ENCODE measurements around the gene MAP2. TPM values are rescaled to one million over a fixed set of nuclear protein-coding genes. Genes with fewer than 3 reads are reported as not detected.

The MAP2 gene
- total RNA-seq, 1 experiment from 2014 or later, result 7.4 TPM

DNA sequence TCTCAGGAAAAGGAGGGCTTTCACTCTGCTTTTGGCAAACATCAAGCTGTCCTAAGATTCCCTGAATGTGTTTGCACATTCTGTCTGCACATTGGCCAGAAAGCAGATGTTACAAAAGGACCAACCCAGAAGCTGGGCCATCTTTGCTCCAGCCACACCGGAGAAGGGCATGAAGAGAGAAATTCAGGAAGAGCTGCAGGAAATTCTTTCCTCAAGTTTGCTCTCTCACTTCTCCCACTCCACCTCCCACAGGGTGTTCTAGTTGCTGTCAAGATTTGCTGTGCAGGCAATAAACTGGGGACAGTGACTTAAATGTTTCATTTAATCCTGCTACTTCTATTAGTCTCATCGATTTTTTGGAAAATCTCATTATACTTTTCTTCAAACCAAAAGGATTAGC, 210.1 kb downstream of the MAP2 start:
- no peak overlapping the region for H3K27ac ChIP-seq (ENCODE audit: low read depth, low read length)
- no peak for TF ChIP-seq MAX (IDR thresholded peaks at IDR 0.05)
- no peak for TF ChIP-seq ZFX (IDR thresholded peaks at IDR 0.05)
- TF ChIP-seq POLR2A (IDR thresholded peaks at IDR 0.05; ENCODE audit: borderline replicate concordance, extremely low read depth, insufficient read depth, insufficient read length), result no peak
- TF ChIP-seq, protein P1, sequence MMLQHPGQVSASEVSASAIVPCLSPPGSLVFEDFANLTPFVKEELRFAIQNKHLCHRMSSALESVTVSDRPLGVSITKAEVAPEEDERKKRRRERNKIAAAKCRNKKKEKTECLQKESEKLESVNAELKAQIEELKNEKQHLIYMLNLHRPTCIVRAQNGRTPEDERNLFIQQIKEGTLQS (IDR thresholded peaks at IDR 0.05), result no peak
- no peak for TF ChIP-seq CEBPB (IDR thresholded peaks at IDR 0.05; ENCODE audit: low read depth)
- TF ChIP-seq TCF7L2 (IDR thresholded peaks at IDR 0.05; ENCODE audit: borderline replicate concordance, extremely low read depth, insufficient read depth, insufficient read length), result no peak
- TF ChIP-seq, protein P2, sequence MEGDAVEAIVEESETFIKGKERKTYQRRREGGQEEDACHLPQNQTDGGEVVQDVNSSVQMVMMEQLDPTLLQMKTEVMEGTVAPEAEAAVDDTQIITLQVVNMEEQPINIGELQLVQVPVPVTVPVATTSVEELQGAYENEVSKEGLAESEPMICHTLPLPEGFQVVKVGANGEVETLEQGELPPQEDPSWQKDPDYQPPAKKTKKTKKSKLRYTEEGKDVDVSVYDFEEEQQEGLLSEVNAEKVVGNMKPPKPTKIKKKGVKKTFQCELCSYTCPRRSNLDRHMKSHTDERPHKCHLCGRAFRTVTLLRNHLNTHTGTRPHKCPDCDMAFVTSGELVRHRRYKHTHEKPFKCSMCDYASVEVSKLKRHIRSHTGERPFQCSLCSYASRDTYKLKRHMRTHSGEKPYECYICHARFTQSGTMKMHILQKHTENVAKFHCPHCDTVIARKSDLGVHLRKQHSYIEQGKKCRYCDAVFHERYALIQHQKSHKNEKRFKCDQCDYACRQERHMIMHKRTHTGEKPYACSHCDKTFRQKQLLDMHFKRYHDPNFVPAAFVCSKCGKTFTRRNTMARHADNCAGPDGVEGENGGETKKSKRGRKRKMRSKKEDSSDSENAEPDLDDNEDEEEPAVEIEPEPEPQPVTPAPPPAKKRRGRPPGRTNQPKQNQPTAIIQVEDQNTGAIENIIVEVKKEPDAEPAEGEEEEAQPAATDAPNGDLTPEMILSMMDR (IDR thresholded peaks at IDR 0.05 in 2 of 3, conservative IDR thresholded peaks at IDR 0.05 in 1 of 3; ENCODE audit: borderline replicate concordance in 1 of 3, insufficient read depth in 1 of 3, low read depth in 2 of 3, low read length in 2 of 3), result no peak
- no peak for TF ChIP-seq EZH2phosphoT487 (IDR thresholded peaks at IDR 0.05; ENCODE audit: borderline replicate concordance)
- H2AFZ ChIP-seq (ENCODE audit: low read depth, low read length, poor library complexity, severe bottlenecking), result no peak overlapping the region
- H3K4me1 ChIP-seq (ENCODE audit: control insufficient read depth in 1 of 2, insufficient read depth in 2 of 2, low read length in 2 of 2), result peaks cover 20 to 25% of the 10 kb centered on the region in 2 experiments
- ATAC-seq (no peak), DNase-seq (ENCODE audit: low read depth, low spot score) (no peak)
- no peaks in the 10 kb centered on the region for H3K79me2 ChIP-seq (ENCODE audit: insufficient read depth, low read length)
- intact Hi-C loops (cut with micrococcal nuclease), result no loop called here
- H3K36me3 ChIP-seq (ENCODE audit: control insufficient read depth in 1 of 2, insufficient read depth in 2 of 2, low read length in 2 of 2), result no peaks in the 10 kb centered on the region
- no peaks in the 10 kb centered on the region for H4K20me1 ChIP-seq (ENCODE audit: insufficient read depth)
- H3K9me3 ChIP-seq (ENCODE audit: control insufficient read depth in 1 of 2, insufficient read depth in 1 of 2, low read depth in 1 of 2, low read length in 2 of 2), result no peaks in the 10 kb centered on the region
- ChIA-PET RAD21 (ENCODE audit: low non-redundant PET in 1 of 2, low total read pairs in 2 of 2, uncharacterized antibody in 2 of 2, unreplicated experiment in 2 of 2) (no interaction called here), POLR2A (no interaction called here), CTCF (no interaction called here)
- no peak overlapping the region for H3K4me2 ChIP-seq (ENCODE audit: low read length)
- no peaks in the 10 kb centered on the region for H3K9me2 ChIP-seq (ENCODE audit: insufficient read depth)
- no peak overlapping the region for H3K4me3 ChIP-seq (replicated peaks in 1 of 2; ENCODE audit: low read depth in 1 of 2, low read length in 2 of 2)
- no peak overlapping the region for H3K9ac ChIP-seq (ENCODE audit: low read length)
- no peaks in the 10 kb centered on the region for H3K27me3 ChIP-seq (ENCODE audit: insufficient read depth, low read length)
- BruUV-seq (replicated peaks), result no TSS peak

DNA sequence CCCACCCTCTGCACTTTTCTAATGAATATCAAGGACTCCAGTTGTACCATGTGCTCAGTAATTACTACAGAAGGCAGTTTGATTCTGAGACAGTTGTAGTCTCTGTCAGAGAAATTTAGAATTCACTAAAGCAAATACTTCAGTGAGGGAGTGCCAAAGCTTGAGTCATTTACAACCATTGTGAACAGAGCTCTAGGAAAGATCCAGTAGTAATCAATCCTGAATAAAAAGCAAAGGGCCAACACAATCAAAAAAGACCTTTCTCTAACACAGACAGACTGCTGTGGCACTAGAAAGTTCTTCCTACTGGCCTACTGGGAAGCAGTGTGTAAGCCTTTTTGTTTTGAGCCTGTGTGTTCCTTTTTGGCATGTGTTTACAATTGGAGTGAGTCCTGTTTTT, 212.2 kb downstream of the MAP2 start:
- Histone ChIP-seq H3K4me1 (ENCODE audit: control insufficient read depth in 1 of 2, insufficient read depth in 2 of 2, low read length in 2 of 2) (peaks cover 8 to 38% of the 10 kb centered on the region in 2 experiments), H3K27me3 (ENCODE audit: insufficient read depth, low read length) (no peaks in the 10 kb centered on the region), H3K9me3 (ENCODE audit: control insufficient read depth in 1 of 2, insufficient read depth in 1 of 2, low read depth in 1 of 2, low read length in 2 of 2) (no peaks in the 10 kb centered on the region), H2AFZ (ENCODE audit: low read depth, low read length, poor library complexity, severe bottlenecking) (peak overlapping the region; percentile 58), H3K4me3 (replicated peaks in 1 of 2; ENCODE audit: low read depth in 1 of 2, low read length in 2 of 2) (no peak overlapping the region), H3K27ac (ENCODE audit: low read depth, low read length) (no peak overlapping the region), H3K4me2 (ENCODE audit: low read length) (no peak overlapping the region), H3K36me3 (ENCODE audit: control insufficient read depth in 1 of 2, insufficient read depth in 2 of 2, low read length in 2 of 2) (no peaks in the 10 kb centered on the region), H3K9ac (ENCODE audit: low read length) (no peak overlapping the region), H3K9me2 (ENCODE audit: insufficient read depth) (no peaks in the 10 kb centered on the region), H3K79me2 (ENCODE audit: insufficient read depth, low read length) (no peaks in the 10 kb centered on the region), H4K20me1 (ENCODE audit: insufficient read depth) (no peaks in the 10 kb centered on the region)
- intact Hi-C loops (cut with micrococcal nuclease), result no loop called here
- CTCF ChIA-PET, result no interaction called here
- RAD21 ChIA-PET (ENCODE audit: low non-redundant PET in 1 of 2, low total read pairs in 2 of 2, uncharacterized antibody in 2 of 2, unreplicated experiment in 2 of 2), result no interaction called here
- DNase-seq (ENCODE audit: low read depth, low spot score) (no peak), ATAC-seq (no peak)
- BruUV-seq (replicated peaks), result no TSS peak
- POLR2A ChIA-PET, result no interaction called here
- TF ChIP-seq, protein P3, sequence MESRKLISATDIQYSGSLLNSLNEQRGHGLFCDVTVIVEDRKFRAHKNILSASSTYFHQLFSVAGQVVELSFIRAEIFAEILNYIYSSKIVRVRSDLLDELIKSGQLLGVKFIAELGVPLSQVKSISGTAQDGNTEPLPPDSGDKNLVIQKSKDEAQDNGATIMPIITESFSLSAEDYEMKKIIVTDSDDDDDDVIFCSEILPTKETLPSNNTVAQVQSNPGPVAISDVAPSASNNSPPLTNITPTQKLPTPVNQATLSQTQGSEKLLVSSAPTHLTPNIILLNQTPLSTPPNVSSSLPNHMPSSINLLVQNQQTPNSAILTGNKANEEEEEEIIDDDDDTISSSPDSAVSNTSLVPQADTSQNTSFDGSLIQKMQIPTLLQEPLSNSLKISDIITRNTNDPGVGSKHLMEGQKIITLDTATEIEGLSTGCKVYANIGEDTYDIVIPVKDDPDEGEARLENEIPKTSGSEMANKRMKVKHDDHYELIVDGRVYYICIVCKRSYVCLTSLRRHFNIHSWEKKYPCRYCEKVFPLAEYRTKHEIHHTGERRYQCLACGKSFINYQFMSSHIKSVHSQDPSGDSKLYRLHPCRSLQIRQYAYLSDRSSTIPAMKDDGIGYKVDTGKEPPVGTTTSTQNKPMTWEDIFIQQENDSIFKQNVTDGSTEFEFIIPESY (IDR thresholded peaks at IDR 0.05; ENCODE audit: extremely low read depth, insufficient replicate concordance, low read length), result no peak
- no peak for TF ChIP-seq EZH2phosphoT487 (IDR thresholded peaks at IDR 0.05; ENCODE audit: borderline replicate concordance)
- no peak for TF ChIP-seq MAX (IDR thresholded peaks at IDR 0.05)
- TF ChIP-seq TCF7L2 (IDR thresholded peaks at IDR 0.05; ENCODE audit: borderline replicate concordance, extremely low read depth, insufficient read depth, insufficient read length), result no peak
- no peak for TF ChIP-seq ZNF274 (IDR thresholded peaks at IDR 0.05; ENCODE audit: low read depth, low read length)
- TF ChIP-seq RAD21 (IDR thresholded peaks at IDR 0.05; ENCODE audit: low read depth), result no peak
- TF ChIP-seq POLR2A (IDR thresholded peaks at IDR 0.05; ENCODE audit: borderline replicate concordance, extremely low read depth, insufficient read depth, insufficient read length), result no peak
- TF ChIP-seq ZFX (IDR thresholded peaks at IDR 0.05), result no peak
- no peak for TF ChIP-seq EZH2 (IDR thresholded peaks at IDR 0.05)
- TF ChIP-seq SIN3A (IDR thresholded peaks at IDR 0.05; ENCODE audit: low read depth), result no peak
